Measurements from ENCODE around the gene MAP2K7. TPM values are rescaled to one million over a fixed set of nuclear protein-coding genes. Genes with fewer than 3 reads are reported as not detected.
"Not testable (repeated sequence)": the region's sequence is repeated elsewhere in the genome, so short reads cannot be mapped to it uniquely, and the experiment has no call there.

The MAP2K7 gene
- 19.7 TPM for polyA plus RNA-seq (2013, experiment 1 of 2; ENCODE audit: insufficient read length)
- 15.1 TPM for polyA plus RNA-seq (2013, experiment 2 of 2; ENCODE audit: insufficient read length)

DNA sequence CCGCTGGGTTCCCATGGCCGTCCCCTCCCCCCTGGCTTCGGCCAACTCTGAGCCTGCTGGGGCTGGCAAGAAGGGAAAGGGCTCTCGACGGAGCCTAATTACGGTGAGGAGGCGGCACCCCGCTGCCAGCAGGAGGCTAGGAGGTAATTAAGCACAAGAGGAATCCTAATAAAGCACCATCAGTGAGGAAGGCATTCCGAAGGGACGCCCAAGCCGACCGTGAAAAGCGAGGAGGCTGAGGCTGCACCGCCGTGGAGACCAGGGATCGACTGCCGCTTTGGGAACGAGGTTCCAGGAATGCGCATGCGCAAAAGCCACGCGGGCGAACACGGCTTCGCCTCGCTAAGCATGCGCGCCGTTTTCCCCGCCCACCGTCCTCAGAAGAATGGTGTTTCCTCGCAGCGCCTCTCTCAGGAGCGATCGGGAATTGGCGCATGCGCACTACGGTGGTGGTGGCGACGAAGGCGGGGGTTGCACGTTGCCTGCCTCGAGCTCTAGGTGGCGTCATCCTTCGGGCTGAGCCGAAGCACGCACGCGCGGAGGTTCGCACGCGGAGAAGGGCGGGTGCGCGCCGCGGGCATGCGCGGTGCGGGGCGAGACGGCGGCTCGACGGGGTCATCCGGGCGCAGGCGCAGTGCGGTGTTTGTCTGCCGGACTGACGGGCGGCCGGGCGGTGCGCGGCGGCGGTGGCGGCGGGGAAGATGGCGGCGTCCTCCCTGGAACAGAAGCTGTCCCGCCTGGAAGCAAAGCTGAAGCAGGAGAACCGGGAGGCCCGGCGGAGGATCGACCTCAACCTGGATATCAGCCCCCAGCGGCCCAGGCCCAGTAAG, at the start of gene MAP2K7:
MAP2K7 (plus strand) TSS at position 634 of the 830 bp plus-strand sequence; CDS start at position 702, 68 bp downstream.
- DNase-seq = peak; percentile 98

DNA sequence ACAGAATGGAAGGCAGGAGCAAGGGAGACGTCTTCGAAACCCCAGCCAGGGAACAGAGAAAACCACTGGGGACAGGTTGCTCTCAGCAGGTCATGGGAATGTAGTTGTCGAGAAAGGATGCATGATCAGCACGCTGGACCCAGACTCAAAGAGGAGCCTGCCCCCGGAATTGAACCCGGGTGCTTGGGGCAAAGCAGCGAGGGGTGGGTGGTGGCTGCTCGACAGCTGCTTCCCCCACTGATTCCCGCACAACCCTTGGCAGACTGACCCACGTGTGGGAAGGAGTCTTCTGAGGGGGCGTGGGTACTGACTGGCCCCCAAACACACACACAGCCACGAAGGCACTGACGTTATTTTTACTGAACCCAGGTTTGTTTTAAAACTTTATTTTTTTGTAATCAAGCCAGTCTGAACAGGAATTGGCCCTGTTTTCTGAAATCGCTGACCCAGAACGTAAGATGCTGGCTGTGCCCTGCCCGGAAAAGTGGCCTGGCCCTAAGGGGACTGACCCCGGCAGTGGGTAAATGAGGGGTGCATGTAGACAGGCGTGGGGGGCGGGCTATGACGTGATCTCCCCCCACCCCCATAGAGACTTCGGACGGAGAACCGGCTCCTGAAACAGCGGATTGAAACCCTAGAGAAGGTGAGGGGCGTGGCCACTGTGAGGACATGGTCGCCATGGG, 48.1 kb upstream of the MAP2K7 start:
- no peak for DNase-seq

DNA sequence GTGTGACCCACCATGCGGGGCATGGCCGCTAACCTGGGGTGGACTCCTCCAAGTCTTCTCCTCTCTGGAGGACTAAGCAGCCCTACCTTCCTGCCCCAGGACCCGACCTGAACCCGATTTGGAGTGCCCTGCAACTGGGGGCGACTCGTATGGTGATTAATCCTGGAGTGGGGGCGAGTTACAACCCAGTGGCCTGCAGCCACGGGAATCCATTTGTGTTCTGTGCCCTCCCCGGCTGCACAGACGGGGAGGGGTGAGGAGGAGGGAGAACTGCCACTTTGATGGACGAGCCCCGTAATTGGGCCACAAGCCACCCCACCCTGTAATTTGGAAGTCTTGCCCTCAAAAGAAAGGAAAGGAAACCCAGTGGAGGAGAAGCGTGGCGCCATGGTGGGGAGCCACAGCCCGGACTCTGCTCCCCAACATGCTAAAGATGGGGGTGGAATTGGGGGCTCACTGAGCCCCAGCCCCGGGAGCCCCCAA, 47.5 kb upstream of the MAP2K7 start:
- DNase-seq = no peak

DNA sequence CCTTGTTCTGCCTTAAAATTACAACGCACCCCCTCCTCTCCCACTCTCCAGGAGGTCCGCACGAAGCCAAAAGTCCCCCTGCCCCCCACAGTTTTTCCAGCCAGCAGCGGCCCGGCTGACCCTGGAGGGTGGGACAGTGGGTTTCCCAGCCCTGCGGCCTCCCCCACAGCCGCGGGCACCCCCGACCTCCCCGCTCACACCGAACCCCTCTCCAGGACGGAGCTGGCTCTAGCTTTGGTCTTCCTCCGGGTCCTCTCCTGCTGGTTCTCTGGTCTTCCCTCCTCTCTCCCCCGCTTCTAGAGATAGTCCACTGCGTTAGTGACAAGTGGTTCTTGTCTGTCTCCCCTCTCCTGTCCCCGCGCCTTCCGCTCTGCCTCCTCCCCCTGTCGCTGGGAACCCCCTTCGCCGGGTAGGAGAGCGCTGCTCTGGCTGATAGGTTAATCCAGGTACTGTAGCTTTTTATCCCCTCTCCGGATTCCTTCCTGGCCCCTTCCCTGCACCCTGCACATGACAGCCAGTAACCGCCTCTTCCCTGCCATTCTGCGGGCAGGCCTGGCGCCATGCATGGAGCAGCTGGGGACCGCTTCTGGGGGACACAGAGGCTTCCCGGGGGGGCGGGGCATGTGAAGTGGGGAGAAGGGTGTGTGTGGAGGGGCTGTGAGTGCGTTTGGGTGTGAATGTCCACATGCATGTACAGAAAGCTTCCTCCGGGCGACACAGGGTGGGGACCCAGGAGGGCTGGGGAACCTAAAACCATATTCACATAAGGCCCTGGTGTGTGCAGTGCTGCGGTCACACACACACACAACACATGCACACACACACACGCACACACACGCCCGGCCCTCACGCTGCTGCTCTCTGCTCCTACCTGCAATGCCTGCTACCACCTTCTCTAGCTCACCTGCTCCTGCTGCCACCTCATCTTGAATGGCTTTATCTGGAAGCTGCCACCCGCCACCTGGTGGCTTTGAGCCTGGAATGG, 46.7 kb upstream of the MAP2K7 start:
- no peak for DNase-seq

DNA sequence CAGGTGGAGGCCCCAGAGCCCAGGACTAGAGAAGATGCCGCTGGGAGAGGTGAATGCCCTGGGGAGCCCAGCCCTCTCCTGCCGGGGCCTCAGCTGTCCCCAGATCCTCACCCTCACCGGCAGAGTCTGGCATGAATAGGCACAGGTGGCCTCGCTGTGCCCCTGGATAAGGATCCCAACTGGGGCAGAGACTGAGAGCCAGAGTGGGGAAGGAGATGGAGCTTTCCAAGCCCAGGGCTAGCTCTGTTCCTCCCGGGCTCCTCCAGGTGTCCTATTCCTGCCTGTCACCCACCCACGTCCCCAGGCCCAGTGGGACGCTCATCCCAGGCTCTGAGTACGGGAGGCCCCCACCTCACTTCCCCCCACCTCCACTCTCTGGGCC, 46.0 kb upstream of the MAP2K7 start:
- no peak for DNase-seq

DNA sequence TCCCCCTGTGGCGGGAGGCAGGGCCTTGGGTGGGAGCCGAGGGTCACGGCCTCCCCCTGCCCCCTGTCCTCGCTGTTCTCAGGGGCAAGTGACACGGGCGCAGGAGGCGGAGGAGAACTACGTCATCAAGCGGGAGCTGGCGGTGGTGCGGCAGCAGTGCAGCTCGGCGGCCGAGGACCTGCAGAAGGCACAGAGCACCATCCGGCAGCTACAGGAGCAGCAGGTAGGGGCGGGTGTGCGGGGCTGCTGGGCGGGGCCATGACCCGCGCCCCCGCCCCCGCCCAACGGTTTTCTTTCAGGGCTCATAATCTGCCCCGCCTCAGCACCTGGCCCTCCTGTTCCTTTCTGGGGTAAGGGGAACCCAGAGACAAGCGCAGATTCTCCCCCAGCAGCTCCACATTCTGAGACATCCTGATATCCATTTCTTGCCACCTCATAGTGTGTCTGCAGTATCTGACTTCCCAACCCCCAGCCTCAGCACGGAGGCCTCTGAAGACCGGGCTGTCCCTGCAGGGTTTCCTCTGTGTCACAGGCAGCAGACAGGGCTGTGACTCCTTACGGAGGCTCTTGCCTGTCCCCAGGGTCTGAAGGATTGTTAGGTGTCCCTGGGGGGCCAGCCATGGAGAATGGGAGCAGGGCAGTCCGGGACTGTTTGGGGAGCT, 45.4 kb upstream of the MAP2K7 start:
- no peak for DNase-seq

DNA sequence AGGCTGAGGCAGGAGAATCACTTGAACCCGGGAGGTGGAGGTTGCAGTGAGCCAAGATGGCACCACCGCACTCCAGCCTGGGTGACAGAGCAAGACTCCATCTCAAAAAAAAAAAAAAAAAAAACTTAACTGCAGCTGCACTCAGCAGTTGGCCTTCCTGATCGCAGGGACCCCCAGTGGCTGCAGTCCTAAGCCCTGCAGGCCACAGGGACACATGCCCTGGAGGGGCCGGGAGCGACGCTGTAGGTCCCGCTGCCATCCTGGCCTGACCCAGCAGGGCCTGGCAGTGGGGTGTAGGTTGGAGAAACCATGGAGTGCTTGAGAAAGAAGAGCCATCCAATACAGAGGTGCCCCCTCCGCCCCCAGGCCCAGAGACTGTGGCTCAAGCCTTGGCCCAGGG, 44.6 kb upstream of the MAP2K7 start:
- not testable (repeated sequence) for DNase-seq

DNA sequence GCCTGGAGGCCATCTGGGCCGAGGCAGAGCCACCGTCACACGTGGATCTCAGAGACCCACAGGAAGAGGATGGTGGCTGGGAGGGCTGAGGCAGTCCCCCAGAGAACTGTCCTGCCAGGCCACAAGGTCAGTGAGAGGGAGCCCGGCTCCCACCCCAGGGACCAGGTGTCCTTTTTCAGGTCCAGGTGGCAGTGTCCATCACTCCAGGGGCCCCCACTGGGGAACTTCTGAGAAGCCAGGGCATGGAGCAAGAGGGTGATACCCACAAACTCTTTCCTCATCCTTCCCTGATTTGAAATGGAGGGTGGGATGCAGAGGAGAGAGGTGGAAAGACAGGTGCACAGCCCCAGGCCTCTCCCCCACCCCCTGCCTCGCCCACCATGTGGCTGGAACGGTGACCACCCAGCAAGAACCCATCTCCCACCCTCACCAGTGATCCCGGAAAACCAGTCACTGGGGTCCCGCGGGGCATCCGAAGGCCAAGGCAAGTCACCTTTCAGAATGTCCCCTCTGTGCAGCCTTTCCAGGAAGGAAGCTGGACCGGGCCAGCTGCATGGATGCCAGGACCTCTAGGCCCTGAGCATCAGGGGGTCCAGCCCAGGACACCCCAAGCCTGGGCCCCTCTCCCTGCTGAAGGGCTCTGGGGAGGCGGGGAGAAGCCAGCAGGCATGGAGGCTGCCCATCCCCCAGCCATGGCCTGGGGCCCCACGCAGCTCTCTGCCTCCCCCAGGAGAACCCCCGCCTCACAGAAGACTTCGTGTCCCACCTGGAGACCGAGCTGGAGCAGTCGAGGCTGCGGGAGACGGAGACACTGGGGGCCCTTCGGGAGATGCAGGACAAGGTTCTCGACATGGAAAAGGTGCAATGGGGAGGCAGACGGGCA, 43.6 kb upstream of the MAP2K7 start:
- no peak for DNase-seq

DNA sequence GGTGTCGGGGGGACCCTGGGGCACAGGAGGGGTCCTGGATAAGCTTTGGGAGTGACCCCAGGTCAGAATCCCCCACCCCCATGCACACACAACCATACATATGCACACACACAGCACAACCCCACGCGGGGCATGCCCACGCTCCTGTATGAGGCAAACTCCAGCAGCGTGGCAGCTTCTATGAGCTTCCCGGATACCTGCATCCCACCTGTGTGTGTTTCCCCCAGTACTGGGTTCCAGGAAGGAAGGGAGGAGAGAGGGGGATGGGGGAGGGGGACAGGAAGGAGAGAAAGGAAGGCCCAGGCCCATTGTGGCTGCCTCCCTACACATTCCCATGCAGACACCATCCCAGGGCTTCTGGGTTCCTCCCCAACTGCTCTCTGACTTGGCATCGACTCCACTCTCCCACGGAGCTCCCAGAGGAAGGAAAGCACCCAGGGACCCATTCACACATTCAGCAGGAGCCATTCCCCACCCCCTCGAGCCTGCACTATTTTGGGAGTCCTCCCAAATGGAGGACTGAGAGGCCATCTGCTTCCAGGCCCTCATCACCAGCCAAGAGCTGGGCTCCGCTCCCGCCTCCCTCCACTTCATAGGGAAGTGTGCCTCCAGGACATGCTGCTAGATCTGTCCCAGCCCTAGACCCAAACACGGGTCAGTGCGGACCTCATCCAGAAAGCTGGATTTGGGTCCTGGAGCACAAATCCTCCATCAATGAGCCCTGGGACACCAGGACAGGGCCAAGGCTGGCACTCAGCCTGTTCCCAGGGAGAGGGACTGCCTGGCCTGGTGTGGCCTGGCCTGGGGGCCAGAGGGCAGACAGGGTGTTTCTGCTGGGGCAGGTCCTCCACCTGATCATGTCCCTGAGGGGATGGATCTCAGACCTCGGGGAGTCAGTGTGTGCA, 42.7 kb upstream of the MAP2K7 start:
- DNase-seq = no peak

DNA sequence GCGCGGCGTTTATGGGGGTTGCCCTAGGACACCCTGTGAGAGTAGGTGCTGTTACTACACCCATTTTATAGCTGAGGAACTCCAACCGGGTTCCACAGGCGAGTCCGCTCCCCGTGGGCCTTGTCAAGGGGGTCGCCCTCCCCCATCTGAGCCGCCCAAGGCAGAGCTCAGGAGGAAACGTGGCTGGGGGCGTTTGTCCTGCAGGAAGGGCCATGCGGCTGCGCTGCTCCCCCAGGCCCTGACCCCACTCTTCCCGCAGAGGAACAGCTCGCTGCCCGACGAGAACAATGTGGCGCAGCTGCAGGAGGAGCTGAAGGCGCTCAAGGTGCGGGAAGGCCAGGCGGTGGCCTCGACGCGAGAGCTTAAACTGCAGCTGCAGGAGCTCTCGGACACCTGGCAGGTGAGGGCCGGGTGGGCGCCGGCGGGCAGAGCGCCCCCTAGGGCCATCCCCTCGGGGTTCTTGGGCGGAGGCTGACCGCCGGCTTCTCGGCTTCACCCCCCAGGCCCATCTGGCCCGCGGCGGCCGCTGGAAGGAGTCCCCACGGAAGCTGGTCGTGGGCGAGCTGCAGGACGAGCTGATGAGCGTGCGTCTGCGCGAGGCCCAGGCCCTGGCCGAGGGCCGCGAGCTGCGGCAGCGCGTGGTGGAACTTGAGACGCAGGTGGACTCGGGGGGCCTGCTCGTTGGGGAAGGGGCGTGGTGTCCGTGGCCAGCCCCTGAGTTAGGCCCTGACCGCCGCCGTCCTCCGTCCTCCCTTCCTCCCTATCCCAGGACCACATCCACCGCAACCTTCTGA, 41.9 kb upstream of the MAP2K7 start:
- DNase-seq = no peak

DNA sequence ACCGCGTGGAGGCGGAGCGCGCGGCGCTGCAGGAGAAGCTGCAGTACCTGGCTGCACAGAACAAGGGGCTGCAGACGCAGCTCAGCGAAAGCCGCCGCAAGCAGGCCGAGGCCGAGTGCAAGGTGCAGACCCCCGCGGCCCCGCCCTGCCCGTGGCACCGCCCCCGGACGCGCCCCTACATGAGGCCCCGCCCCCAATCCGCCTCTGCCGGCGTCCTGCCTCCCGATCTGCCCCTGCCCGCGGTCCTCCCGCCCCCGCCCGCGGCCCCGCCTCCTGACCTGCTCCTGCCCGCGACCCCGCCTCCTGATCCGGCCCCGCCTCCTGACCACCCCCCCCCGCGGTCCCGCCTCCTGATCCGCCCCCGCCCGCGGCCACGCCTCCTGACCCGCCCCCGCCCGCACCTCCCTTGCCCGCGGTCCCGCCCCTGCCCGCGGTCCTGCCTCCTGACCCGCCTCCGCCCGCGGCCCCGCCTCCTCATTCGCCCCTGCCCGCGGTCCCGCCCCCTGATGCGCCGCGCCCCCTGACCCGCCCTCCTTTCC, 41.2 kb upstream of the MAP2K7 start:
- DNase-seq = peak; percentile 39

DNA sequence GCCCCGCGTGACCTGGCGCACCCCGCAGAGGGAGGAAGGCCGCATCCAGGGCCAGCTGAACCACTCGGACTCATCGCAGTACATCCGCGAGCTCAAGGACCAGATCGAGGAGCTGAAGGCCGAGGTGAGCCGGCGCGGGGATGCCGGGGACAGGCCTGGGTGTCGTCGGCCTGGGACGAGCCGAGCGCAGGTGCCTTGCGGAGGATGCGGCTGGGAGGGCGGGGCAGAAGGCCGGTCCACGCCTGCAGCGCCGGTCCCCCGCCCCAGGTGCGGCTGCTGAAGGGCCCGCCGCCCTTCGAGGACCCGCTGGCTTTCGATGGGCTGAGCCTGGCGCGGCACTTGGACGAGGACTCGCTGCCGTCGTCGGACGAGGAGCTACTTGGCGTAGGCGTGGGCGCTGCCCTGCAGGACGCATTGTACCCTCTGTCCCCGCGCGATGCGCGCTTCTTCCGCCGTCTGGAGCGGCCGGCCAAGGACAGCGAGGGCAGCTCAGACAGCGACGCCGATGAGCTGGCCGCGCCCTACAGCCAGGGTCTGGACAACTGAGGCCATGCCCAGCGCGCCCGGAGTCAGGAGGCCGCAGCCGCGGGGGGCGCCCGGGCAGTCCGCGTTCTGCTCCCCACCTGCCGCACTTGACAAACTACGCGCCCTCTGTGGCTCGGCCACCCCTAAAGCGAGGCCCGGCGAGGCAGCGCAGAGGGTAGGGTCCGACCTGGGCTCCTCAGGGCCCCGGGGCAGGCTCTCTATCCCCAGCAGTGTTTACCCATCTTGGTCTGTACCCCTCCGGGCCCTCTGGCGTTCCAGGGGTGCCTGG, 40.3 kb upstream of the MAP2K7 start:
- DNase-seq = no peak

DNA sequence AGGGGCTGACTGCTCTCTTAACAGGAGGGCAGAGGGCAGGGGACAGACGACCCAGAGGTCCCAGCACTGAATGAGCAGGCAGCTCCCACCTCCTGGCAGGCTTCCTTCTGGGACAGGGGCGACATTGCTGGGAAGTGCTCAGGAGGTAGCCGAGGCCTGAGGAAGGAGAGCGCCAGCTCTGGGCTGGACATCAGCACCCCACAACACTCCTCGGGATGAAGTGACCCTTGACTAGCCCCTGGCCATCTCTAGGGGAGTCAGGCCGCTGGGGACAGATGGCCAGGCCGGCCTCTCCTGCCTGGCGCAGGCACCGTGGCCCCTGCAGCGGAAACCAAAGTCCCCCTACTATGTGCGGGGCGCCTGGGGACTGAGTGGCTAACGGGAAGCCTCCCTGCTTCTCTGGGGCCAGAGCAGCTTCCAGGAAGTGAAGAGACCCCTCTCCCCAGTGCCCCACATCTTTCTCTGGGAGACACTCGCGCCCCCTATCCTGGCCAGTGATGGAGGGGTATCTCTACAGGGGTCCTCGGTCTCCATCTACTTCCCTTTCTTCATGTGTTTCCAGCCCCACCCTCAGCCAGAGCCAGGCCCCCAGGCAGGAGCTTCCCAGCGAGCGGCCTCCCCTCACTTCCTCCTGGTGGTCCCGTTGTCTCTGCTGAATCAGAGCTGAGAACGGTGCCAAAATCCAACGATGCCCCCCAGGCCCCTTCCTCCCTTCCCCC, 39.5 kb upstream of the MAP2K7 start:
- no peak for DNase-seq

DNA sequence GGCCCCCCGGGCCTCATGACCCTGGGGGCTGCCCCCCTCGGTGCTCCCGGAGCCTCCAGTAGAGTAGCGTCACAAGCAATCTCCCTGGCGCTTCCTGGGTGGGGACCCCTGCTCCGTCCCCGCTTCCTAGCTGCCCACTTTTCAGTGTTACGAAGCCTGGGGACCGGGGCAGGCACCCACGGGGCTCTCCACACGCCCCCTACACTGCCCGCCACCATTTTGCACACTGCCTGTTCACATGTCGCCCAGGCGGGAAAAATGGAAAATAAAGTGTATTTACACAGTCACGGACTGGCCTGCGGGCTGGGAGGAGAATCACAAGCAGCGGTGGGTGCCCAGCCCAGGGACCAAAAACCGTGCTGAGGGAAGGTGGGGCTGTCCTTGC, 39.0 kb upstream of the MAP2K7 start:
- DNase-seq = no peak

DNA sequence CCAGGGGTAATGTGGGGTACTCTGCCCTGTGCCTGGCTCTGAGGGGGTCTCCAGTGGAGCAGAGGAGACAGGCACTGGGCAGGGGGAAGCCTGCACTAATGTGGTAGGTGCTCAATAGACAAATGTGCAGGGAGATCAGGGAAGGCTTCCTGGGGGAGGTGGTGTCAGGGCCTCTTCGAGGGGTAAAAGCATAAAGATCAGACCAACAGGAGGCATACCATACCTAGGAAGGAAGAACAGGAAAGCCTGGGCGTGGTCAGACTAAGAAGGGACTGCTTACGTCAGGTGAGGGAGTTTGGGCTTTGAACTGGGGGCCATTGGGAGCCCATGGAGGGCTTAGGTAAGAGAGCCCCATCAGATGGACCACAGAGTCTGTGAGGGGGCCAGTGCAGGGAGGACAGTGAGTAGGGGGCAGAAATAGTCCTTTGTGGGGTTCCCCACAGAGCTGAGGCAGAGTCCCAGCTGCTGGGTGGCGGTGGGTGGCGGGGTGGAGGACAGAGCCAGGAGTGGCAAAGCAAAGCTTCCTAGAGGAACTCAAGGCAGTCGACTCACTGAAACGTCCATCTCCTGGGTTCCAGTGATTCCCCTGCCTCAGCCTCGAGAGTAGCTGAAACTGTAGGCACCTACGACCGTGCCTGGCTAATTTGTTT, 38.3 kb upstream of the MAP2K7 start:
- no peak for DNase-seq

DNA sequence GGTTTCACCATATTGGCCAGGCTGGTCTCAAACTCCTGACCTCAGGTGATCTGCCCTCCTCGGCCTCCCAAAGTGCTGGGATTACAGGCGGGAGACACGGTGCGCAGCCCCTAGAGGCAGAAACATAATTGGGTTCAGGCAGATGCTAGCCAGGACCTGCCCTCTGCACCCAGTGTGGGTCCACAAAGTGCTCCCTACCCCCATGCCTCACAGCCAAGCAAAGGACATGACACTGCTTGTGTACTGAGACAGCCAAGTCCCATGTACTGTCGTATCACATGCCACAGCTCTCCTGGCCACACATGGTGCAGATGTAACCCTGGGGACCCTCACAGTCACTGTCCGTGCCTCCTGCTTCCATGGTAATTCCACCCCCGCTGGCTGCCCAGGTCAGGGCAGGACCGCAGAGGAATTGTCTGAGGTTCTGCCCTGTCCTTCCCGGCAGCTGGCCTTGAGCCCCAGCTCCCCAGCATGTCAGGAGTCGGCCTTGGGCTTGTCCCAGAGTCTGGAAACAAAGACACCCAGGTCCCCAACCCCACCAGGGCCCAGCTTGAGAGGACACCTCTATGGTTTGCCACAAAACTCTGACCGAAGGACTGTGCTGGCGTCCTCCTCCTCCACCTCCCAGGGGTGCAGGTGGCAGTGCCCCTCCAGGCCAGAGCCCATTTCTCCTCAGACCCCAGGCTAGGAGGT, 37.1 kb upstream of the MAP2K7 start:
- DNase-seq = no peak
